Hematopoietic multipotent progenitor cell treated with erythropoietin and hydrocortisone succinate and interleukin-3 and kit ligand, for 17 days (in vitro differentiated cells): ENCODE results near the gene HOXD1.

Experiments used
- DNase-seq: peaks from one replicate; pipeline ENCODE4 v3.0.0-alpha.2; 2015; ENCODE audit warnings: low spot score

Gene HOXD1

DNA sequence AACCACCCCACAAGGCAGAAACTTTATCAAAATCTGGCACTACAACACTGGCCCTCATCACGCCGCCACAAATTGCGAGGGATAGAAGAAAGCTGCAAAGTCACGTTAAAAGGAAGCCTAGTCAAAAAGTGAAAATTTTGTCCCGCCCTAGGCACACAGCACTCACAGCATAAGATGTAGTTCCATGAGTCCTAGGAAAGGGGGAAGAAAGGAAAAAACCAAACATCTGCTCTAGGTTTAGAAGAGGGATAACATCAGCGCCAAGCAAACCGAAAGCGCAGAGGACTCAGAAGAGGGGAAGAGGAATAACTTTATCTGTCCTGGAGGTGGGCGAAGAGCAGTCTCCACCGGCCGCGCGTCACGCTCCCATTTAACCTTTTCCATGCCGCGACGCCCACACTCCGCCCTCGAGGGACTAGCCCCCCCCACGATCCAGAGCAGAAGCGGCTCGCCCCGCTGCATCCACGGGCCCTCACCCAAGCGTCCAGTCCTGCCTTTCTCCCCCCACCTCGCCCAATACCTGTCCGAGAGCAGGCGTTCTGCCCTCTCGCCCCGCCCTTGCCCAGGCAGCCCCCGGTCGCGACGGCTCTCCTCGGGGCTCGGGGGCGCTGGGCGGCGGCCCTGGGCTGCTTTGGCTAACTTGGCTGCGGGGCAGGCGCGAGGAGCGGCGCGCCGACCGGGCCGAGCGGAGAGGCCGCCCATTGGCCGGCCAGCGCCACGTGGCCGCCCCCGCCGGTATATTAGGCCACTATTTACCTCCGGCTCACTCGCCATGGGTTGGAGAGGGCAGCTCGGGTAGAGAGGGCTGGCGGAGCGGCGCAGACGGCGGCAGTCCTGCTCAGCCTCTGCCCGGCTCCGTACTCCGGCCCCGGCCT lies at the start of gene HOXD1:
Gene HOXD1, plus strand, starts transcription at position 770 of the 875 bp plus-strand sequence. CDS start 134 bp downstream, outside the sequence.
- no peak for DNase-seq

GRCh38 chr2:176138923-176139660 lies 49.4 kb upstream of the HOXD1 start:
- no peak for DNase-seq

GRCh38 chr2:176139661-176140512 lies 48.6 kb upstream of the HOXD1 start:
- DNase-seq: no peak

DNA sequence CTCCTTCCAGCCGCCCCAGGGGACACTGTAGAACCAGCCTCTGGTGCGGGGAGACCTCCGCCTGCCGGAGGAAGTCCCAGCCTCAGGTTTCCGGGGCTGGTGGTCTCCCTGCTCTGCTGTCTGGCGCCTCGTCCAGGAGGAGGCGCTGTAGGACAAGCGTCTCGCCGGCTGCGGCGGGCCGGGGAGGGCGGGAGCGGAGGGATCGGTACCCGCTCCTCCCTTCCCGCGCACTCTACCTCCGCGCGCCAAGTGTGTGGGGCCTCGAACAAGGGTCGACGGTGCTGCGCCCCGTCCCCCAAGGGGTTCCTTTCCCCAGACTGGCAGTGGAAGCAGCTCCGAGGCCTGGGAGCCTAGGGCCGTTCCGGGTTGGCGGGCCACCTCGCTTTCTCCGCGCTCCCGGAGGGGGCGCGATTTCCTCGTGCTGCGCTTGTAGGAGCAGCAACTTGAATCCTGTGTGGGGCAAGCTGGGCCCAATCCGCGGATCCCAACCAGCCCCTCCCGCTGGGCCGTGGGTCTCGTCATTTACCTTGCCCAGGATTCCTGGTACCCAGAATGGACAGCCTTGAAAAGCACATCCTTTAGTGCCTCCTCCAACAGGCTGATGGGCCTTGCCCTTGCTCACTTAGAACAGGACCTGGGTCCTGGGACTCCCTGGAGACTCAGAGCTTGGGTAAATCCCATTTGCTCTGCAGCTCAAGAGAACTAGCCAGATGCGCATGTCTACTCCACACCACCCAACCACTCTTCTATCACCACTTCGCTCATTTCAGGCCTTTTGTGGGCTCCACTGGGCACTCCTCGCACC lies 47.8 kb upstream of the HOXD1 start:
- peak; percentile 23 for DNase-seq

DNA sequence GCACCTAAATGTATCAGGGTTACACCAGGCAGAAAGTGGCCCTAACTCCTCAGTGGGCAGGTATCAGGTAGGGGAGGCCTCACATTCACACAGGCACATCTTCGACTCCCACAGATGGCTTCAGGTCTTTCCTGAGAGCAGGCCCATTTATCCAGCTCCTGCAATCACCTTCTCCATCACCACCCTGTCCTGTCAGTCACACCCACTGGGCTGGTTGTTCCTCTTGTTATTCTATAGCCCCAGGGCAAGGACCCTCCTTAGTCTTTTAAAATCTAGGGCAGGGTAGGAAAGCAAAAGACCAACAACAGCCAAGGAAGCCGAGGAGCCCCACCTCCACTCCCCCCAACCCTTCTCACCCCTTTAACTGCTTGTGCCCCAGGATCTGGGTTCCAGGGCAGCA lies 46.2 kb upstream of the HOXD1 start:
- DNase-seq: no peak

DNA sequence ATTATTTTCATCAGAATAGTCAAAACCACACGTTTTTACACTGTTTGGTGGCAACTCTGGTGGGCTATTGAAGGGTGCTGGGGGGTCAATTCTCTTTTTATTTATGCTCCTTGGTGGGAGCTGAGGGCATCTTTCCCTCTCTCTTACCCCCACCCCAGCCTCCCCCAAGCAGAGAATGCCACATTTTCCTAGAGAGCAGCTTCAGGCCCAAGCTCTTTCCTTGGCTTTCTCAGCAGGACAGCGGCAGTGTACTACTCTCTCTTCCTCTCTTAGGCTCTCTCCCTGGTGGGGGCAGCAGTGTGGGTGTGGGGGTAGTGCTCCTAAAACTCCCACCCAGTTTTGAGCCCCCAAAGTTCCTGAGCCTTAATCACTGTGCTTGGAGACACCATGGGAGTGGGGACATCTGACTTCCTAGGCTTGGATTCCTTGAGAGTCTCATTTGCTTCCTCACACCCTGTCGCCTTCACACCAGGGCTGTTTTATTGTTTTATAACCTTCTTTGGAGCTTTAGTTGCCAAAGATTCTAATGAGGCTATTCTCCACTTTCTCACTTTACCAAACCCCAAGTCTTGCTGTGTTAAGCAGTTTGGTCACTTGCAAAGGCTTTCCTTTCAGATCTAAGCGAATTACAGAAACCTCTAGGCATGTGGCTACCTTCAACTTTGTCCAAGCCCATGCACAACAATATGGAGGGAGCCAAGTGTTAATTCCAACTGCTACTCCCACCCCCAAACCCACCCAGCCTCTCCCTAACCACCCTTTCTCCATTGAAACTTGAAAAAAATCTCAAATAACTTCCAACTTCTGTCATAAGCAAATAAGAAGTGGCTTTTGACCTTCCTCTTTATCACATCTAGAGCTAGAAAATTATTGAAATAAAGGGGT lies 43.1 kb upstream of the HOXD1 start:
- no peak for DNase-seq

- no peak for DNase-seq
Measured at GRCh38 chr2:176146101-176146500, 42.4 kb upstream of the HOXD1 start.

- DNase-seq: no peak
Measured at GRCh38 chr2:176146645-176147044, 41.8 kb upstream of the HOXD1 start.

GRCh38 chr2:176147210-176147799 lies 41.2 kb upstream of the HOXD1 start:
- no peak for DNase-seq

GRCh38 chr2:176147800-176148496 lies 40.5 kb upstream of the HOXD1 start:
- DNase-seq: no peak

DNA sequence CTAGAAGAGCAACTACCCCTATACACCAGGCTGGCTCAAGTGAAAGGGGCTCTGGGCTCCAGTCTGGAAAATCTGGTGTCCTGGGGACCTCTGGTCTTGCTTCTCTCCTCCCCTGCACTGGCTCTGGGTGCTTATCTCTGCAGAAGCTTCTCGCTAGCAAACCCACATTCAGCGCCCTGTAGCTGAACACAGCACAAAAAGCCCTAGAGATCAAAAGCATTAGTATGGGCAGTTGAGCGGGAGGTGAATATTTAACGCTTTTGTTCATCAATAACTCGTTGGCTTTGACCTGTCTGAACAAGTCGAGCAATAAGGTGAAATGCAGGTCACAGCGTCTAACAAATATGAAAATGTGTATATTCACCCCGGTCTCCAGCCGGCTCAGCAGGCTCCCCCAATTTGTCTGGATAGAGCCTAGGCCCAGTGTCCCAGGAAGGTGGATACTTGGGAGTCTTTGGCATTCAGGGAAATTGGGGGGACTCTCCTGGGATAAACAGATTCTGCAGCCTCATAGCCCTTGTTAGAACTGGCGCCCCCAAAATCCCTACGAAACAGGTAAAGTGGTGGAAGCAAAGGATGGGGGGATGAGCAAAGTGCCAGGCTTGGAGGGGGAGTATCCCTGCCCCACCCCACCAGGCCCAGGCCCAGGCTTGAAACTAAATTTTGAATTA lies 39.6 kb upstream of the HOXD1 start:
- DNase-seq: no peak

GRCh38 chr2:176149481-176149938 lies 39.0 kb upstream of the HOXD1 start:
- no peak for DNase-seq

GRCh38 chr2:176149939-176150583 lies 38.4 kb upstream of the HOXD1 start:
- DNase-seq: no peak

DNA sequence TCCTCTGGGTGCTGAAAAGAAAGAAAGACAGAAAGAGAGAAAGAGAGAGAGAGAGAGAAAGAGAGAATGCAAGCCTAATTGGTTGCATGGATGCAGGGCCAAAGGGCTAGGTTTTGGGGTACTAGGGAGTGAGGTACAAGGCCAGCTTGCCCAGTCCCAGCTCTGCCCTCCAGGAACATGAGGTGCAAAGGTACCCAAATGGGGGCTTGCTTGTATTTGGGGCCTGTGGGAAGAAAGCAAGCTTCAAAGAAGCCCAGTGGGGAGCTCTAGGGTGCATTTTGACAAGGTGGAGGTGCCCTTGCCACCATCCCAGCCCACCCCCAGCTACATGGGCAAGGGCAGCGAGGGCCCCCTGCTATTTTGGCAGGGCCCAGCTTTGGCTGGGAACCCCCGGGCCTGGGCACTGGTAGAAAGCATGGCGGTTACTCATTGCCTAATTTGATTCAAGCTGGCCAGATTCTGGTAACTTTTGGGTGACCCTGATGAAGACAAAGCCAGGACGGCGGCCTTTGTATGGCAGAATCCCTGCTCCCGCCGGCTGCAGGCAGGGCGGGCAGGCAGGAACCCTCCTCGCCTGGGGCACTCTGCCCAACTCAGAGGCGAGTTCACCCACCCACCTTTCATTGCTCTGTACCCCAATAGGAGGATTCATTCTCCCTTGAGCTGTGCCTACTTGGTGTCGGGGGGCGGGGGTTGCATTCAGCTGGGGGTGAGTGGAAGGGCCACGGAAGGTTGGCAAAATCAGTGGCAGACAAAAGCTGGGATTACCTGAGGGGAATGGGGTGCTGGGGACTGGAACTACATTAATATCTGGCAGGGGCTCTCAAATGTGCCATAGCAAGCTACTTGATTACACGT lies 37.7 kb upstream of the HOXD1 start:
- DNase-seq: no peak

GRCh38 chr2:176151442-176152287 lies 36.8 kb upstream of the HOXD1 start, which contains the start of gene HOXD4:
Gene HOXD4 (plus strand): TSS chr2:176151550. CDS start chr2:176151634, 84 bp downstream.
- DNase-seq: no peak
